K562 (cell line): ENCODE results near the gene CHMP4B. TPM values are rescaled to one million over a fixed set of nuclear protein-coding genes. Genes with fewer than 3 reads are reported as not detected.

Source experiments
- ATAC-seq: fragments of 200-7000 bp; cut with Tn5 transposase; 3 replicates; pipeline ENCODE4 v1.9.1; 2020; ENCODE audit warnings: moderate library complexity
- BruUV-seq: library from RNA; stranded (reverse); fragments of 400-500 nt; replicated peaks from 2 replicates; lab custom pipeline; 2021; lab: Mats Ljungman, UMichigan
- CTCF ChIA-PET: fragments of 300-600 bp; formaldehyde crosslinking; extraction: SDS; loops from one replicate; lab custom pipeline; 2021; ENCODE audit warnings: low intra/inter-chr PET ratio; lab: Yijun Ruan, JAX
- POLR2A ChIA-PET: fragments of 300-600, 350-650 bp; sonication (Branson Sonifier 250); formaldehyde crosslinking; extraction: SDS; loops from one replicate; lab custom pipeline; 2021; ENCODE audit warnings: antibody characterized with exemption, inconsistent platforms; lab: Yijun Ruan, JAX
- DNase-seq, 4 experiments: peaks; one replicate each; pipeline versions ENCODE4 v3.0.0 to v3.0.0-alpha.2; 2011 to 2018; ENCODE audit warnings: low spot score in 3 of 4, mixed read lengths in 3 of 4; ENCODE audit errors: extremely low read depth in 1 of 4
- FAIRE-seq: peaks from 2 replicates; lab custom pipeline; 2011; peaks lifted over from hg19 to GRCh38; lab: Jason Lieb, UNC
- H2AFZ ChIP-seq: 2 replicates; pipeline ENCODE4 v1.6.0; 2011; ENCODE audit warnings: low read depth, low read length, control low read depth, inconsistent platforms
- H3K27ac ChIP-seq: fragments of 200-600 bp; 3 replicates; pipeline ENCODE4 v1.8.0; 2011; ENCODE audit warnings: low read depth, mild to moderate bottlenecking, control low read depth, inconsistent platforms, low read length, moderate library complexity, mixed read lengths; ENCODE audit errors: extremely low read depth
- H3K27me3 ChIP-seq, 2 experiments: fragments of 300-600 bp in 1 of 2; 2 replicates in 1 of 2; 3 replicates in 1 of 2; pipeline versions ENCODE4 v1.6.0 to v1.8.0; 2011; ENCODE audit warnings: inconsistent platforms in 2 of 2, low read length in 2 of 2, mild to moderate bottlenecking in 1 of 2, mixed read lengths in 1 of 2, moderate library complexity in 1 of 2; ENCODE audit not compliant: control insufficient read depth in 2 of 2, insufficient read depth in 2 of 2
- H3K36me3 ChIP-seq: fragments of 300-600 bp; 3 replicates; pipeline ENCODE4 v1.8.0; 2011; ENCODE audit warnings: mild to moderate bottlenecking, low read length, inconsistent platforms; ENCODE audit not compliant: control insufficient read depth, insufficient read depth
- H3K4me1 ChIP-seq, 2 experiments: fragments of 200-600 bp in 1 of 2; replicated peaks in 1 of 2; 2 replicates in 1 of 2; 3 replicates in 1 of 2; pipeline versions ENCODE4 v1.5.1 to v1.8.0; 2011; ENCODE audit warnings: inconsistent platforms in 2 of 2, low read length in 2 of 2, mild to moderate bottlenecking in 1 of 2, mixed read lengths in 1 of 2, moderate library complexity in 1 of 2; ENCODE audit not compliant: control insufficient read depth in 2 of 2, insufficient read depth in 2 of 2
- H3K4me2 ChIP-seq: 2 replicates; pipeline ENCODE4 v1.6.1; 2011; ENCODE audit warnings: low read length, control low read depth, inconsistent platforms, mixed read lengths; ENCODE audit not compliant: insufficient read depth
- H3K4me3 ChIP-seq: fragments of 200-600 bp; sonication (generic), shearing (Covaris generic); 2 replicates; pipeline ENCODE4 v1.5.1; 2016; ENCODE audit warnings: control low read depth, inconsistent platforms
- H3K79me2 ChIP-seq: fragments of 200-600 bp; 3 replicates; pipeline ENCODE4 v1.8.0; 2011; ENCODE audit warnings: low read length, inconsistent platforms; ENCODE audit not compliant: control insufficient read depth, insufficient read depth
- H3K9ac ChIP-seq, 2 experiments: 2 replicates each; pipeline versions ENCODE4 v1.6.0 to v1.6.1; 2011; ENCODE audit warnings: low read depth in 2 of 2, low read length in 2 of 2, control low read depth in 1 of 2, inconsistent platforms in 1 of 2, mild to moderate bottlenecking in 1 of 2, mixed read lengths in 1 of 2; ENCODE audit not compliant: insufficient read depth in 1 of 2
- H3K9me1 ChIP-seq: one replicate; pipeline ENCODE4 v1.6.0; 2011; ENCODE audit warnings: inconsistent platforms, mild to moderate bottlenecking, low read length, moderate library complexity; ENCODE audit not compliant: control insufficient read depth, insufficient read depth
- H3K9me3 ChIP-seq: replicated peaks from 2 replicates; pipeline ENCODE4 v1.5.1; 2011; ENCODE audit warnings: low read depth, low read length, inconsistent platforms; ENCODE audit not compliant: control insufficient read depth, insufficient read depth
- H4K20me1 ChIP-seq: replicated peaks from 2 replicates; pipeline ENCODE4 v1.6.1; 2011; ENCODE audit warnings: low read length, inconsistent platforms, mixed read lengths; ENCODE audit not compliant: control insufficient read depth, insufficient read depth
- ELF4 ChIP-seq: fragments of 450-650 bp; formaldehyde crosslinking; IDR thresholded peaks from 2 replicates; pipeline ENCODE4 v1.4.0; 2022; ENCODE audit warnings: missing genetic modification characterization
- HOXB6 ChIP-seq: fragments of 250-450 bp; sonication (Bioruptor Pico); IDR thresholded peaks from 2 replicates; pipeline ENCODE4 v1.5.1; 2022; ENCODE audit warnings: mild to moderate bottlenecking, borderline replicate concordance
- KDM1A ChIP-seq, 2 experiments: fragments of 450-650 bp; IDR thresholded peaks; 2 replicates each; pipeline ENCODE4 v1.6.1; 2016; ENCODE audit warnings: mild to moderate bottlenecking in 2 of 2
- POLR2AphosphoS5 ChIP-seq: IDR thresholded peaks from 2 replicates; pipeline ENCODE4 v1.6.1; 2011; ENCODE audit warnings: mild to moderate bottlenecking, low read depth, low read length, moderate library complexity; ENCODE audit not compliant: control insufficient read depth, insufficient read depth
- SRSF1 ChIP-seq: fragments of 200-400 bp; formaldehyde crosslinking; IDR thresholded peaks from 2 replicates; pipeline ENCODE4 v1.6.1; 2017; ENCODE audit warnings: mild to moderate bottlenecking, low read depth, low read length, moderate library complexity
- ZNF217 ChIP-seq: sonication (generic); formaldehyde crosslinking; IDR thresholded peaks from 2 replicates; pipeline ENCODE4 v1.8.0; 2022; ENCODE audit warnings: mild to moderate bottlenecking, missing genetic modification reagents
- ZNF263 ChIP-seq: sonication (generic); formaldehyde crosslinking; IDR thresholded peaks from 2 replicates; pipeline ENCODE4 v1.8.0; 2022; ENCODE audit warnings: mild to moderate bottlenecking, missing genetic modification reagents, borderline replicate concordance
- WGBS: fragments of 100-300 bp; shearing (Covaris generic); methylation state at CpG from one replicate; pipeline ENCODE4 v1.1.6; 2016; ENCODE audit warnings: low coverage, mixed read lengths; ENCODE audit not compliant: insufficient coverage; ENCODE audit errors: missing lambda C conversion rate; 5-methylcytosine and 5-hydroxymethylcytosine counted together
- in situ Hi-C: fragments of 300-500 bp; cut with MboI; formaldehyde crosslinking; loops from 4 replicates; pipeline ENCODE4 v1.15.0; 2018; ENCODE audit warnings: inconsistent platforms, mixed read lengths
- intact Hi-C: fragments of 100-400 bp; cut with micrococcal nuclease; formaldehyde crosslinking; loops from 2 replicates; pipeline ENCODE4 v1.14.2; 2022
- polyA plus RNA-seq, 8 experiments: library from polyadenylated mRNA; depleted of rRNA in 4 of 8; stranded (reverse) in 5 of 8; unstranded in 3 of 8; fragments of >200 nt; fragmentation: Nextera tagmentation in 2 of 8; fragmentation: Illumina TruSeq in 1 of 8; extraction: Ambion mirVana in 2 of 8; extraction: Trizol in 1 of 8; gene quantifications; 2 replicates each; pipeline versions ENCODE4 v1.2.1 to v1.2.3, GENCODE V29; 2011 to 2014; ENCODE audit warnings: inconsistent platforms in 1 of 8, missing spikeins in 1 of 8
- total RNA-seq, 7 experiments: library from RNA; depleted of rRNA in 6 of 7; stranded (reverse); fragments of >200 nt in 6 of 7; fragmentation: Illumina TruSeq in 2 of 7; extraction: Trizol in 2 of 7; gene quantifications; 2 replicates each; pipeline versions ENCODE4 v1.2.1 to v1.2.3, GENCODE V29; 2011 to 2021; ENCODE audit warnings: low replicate concordance in 1 of 7
- TF ChIP-seq, protein P1 (sequence below): sonication (generic); formaldehyde crosslinking; IDR thresholded peaks from 2 replicates; pipeline ENCODE4 v1.8.0; 2022; ENCODE audit warnings: mild to moderate bottlenecking, missing genetic modification reagents

Gene CHMP4B
- total and polyA plus RNA-seq, 9 of the 15 experiments (the other 6 are each of a cell fraction or from before 2014, with no cell fraction given) = 1.8 to 64.7 (median 31.8) TPM

DNA sequence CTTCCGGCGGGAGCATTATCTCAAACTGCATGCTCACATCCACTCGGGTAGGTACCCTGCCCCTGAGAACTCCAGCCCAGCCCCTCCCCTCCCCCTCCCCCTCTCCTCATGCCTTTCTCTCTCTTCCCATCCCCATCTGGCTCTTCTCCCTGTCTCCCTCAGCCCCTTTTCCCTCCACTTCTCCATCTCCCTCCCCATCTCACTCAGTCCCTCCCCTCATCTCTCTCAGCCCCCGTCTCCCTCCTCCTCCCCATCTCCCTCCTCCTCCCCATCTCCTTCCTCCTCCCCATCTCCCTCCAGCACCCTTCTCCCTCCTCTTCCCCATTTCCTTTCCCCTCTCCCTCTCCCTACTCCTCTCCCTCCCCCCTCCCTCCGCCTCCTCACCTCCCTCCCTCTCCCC lies 27.3 kb upstream of the CHMP4B start:
- 17% methylated on average over 1 of the region's 5 CpGs for WGBS

DNA sequence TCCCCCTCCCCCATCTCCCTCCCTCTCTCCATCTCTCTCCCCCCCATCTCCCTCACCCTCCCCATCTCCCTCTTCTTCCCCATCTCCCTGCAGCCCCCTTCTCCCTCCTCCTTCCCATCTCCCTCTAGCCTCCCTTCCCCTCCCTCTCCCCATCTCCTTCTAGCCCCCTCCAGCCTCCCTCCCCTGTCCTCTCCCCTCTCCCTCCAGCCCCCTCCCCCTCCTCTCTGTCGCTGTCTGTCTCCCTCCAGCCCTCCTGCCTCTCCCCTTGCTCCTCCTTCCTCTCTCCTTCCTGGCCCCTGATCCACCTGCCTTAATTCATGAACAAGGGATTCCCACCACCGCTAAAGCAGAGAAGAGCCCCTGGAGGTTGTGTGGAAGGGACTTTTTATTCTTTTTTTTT lies 26.9 kb upstream of the CHMP4B start:
- ChIA-PET CTCF (no interaction called here), POLR2A (no interaction called here)
- no peaks in the 10 kb centered on the region for H3K27me3 ChIP-seq
- H3K9ac ChIP-seq = no peak overlapping the region
- 80% methylated on average over 1 of the region's 2 CpGs for WGBS
- DNase-seq = no peak
- no peaks in the 10 kb centered on the region for H4K20me1 ChIP-seq
- no peaks in the 10 kb centered on the region for H3K9me3 ChIP-seq
- no peak for ATAC-seq
- intact Hi-C loops = no loop called here
- in situ Hi-C loops = no loop called here
- H3K36me3 ChIP-seq = no peaks in the 10 kb centered on the region
- no peaks in the 10 kb centered on the region for H3K9me1 ChIP-seq
- H2AFZ ChIP-seq = no peak overlapping the region
- no peaks in the 10 kb centered on the region for H3K79me2 ChIP-seq
- no TSS peak for BruUV-seq
- TF ChIP-seq SRSF1 = no peak
- TF ChIP-seq, protein P1, sequence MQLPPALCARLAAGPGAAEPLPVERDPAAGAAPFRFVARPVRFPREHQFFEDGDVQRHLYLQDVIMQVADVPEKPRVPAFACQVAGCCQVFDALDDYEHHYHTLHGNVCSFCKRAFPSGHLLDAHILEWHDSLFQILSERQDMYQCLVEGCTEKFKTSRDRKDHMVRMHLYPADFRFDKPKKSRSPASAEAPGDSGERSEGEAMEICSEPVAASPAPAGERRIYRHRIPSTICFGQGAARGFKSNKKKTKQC (CRISPR knock-in tag) = no peak
- TF ChIP-seq, all 486 proteins: peak for 0
- Histone ChIP-seq H3K27ac (no peak overlapping the region), H3K4me1 (peaks cover 0 to 4% of the 10 kb centered on the region in 2 experiments; a peak in 2 of 5 replicates), H3K4me3 (no peak overlapping the region), H3K4me2 (no peak overlapping the region)
- FAIRE-seq = no peak

More for the DNA sequence above, 27.3 kb upstream of the CHMP4B start:
- ChIA-PET CTCF (no interaction called here), POLR2A (no interaction called here)
- Histone ChIP-seq H3K27ac (no peak overlapping the region), H3K9me3 (no peaks in the 10 kb centered on the region), H3K4me1 (peaks cover 0 to 7% of the 10 kb centered on the region in 2 experiments; a peak in 4 of 5 replicates), H3K4me3 (no peak overlapping the region), H3K4me2 (no peak overlapping the region), H3K9me1 (no peaks in the 10 kb centered on the region), H3K9ac (no peak overlapping the region), H3K36me3 (no peaks in the 10 kb centered on the region), H3K27me3 (no peaks in the 10 kb centered on the region), H2AFZ (no peak overlapping the region), H3K79me2 (no peaks in the 10 kb centered on the region), H4K20me1 (no peaks in the 10 kb centered on the region)
- FAIRE-seq = no peak
- TF ChIP-seq ZNF217 (CRISPR knock-in tag) (no peak), ELF4 (CRISPR knock-in tag) (no peak), ZNF263 (CRISPR knock-in tag) (peak; percentile 80), POLR2AphosphoS5 (no peak), KDM1A (IDR thresholded peaks at IDR 0.05) (peak in 1 of 2 experiments; percentile 75; a peak in 1 of 4 replicates), HOXB6 (CRISPR knock-in tag) (no peak)
- in situ Hi-C loops = no loop called here
- intact Hi-C loops = no loop called here
- ATAC-seq = no peak
- no peak for DNase-seq
- no TSS peak for BruUV-seq
